ENCODE results near the gene ROMO1. TPM values are rescaled to one million over a fixed set of nuclear protein-coding genes. Genes with fewer than 3 reads are reported as not detected.

The ROMO1 gene
- total and polyA plus RNA-seq, 10 of the 15 experiments (the other 5 are each of a cell fraction or from before 2014, with no cell fraction given), result 23.2 to 631 (median 352) TPM

- Histone ChIP-seq H3K79me2 (ENCODE audit: control insufficient read depth, insufficient read depth, low read length) (peaks cover 4% of the 10 kb centered on the region), H3K4me2 (ENCODE audit: control insufficient read depth, insufficient read depth) (no peak overlapping the region), H3K27me3 (replicated peaks in 1 of 2; ENCODE audit: control insufficient read depth in 2 of 2, insufficient read depth in 2 of 2, low read length in 1 of 2) (no peaks in the 10 kb centered on the region), H3K9me3 (replicated peaks; ENCODE audit: control insufficient read depth, insufficient read depth, low read length) (no peaks in the 10 kb centered on the region), H3K9ac (ENCODE audit: control insufficient read depth, insufficient read depth, low read length) (no peak overlapping the region), H3K36me3 (ENCODE audit: control insufficient read depth in 2 of 2, insufficient read depth in 2 of 2, low read length in 1 of 2) (peaks cover 0 to 10% of the 10 kb centered on the region in 2 experiments; a peak in 1 of 4 replicates), H2AFZ (ENCODE audit: control insufficient read depth, low read depth, low read length) (no peak overlapping the region), H3K27ac (ENCODE audit: control insufficient read depth, insufficient read depth) (no peak overlapping the region), H3K4me3 (no peak overlapping the region), H3K4me1 (ENCODE audit: control insufficient read depth, insufficient read depth, low read length) (no peaks in the 10 kb centered on the region), H4K20me1 (ENCODE audit: control insufficient read depth, insufficient read depth) (no peaks in the 10 kb centered on the region)
- ATAC-seq, result no peak
- SMC1A ChIA-PET (ENCODE audit: uncharacterized antibody, unreplicated experiment), result interaction anchor here (0.7 kb wide), 2 partner anchors 12 to 15 kb away, joined by 3 read pairs; no protein-coding TSS in a partner anchor
- BruUV-seq (replicated peaks), result no TSS peak
- CTCF ChIA-PET, result no interaction called here
- in situ Hi-C loops (cut with MboI) (no loop called here), intact Hi-C loops (cut with micrococcal nuclease; ENCODE audit: unreplicated experiment) (no loop called here)
- no peak for DNase-seq (ENCODE audit: low read depth, low spot score)
- RAD21 ChIA-PET (ENCODE audit: unreplicated experiment), result no interaction called here
- TF ChIP-seq MLLT1 (IDR thresholded peaks at IDR 0.05), result no peak
- no peak for TF ChIP-seq EGR1 (IDR thresholded peaks at IDR 0.05; ENCODE audit: borderline replicate concordance in 1 of 2, low read depth in 2 of 2, low read length in 2 of 2)
- TF ChIP-seq YY1 (IDR thresholded peaks at IDR 0.05; ENCODE audit: low read depth, low read length), result no peak
- TF ChIP-seq RAD51 (IDR thresholded peaks at IDR 0.05), result no peak
- TF ChIP-seq SPI1 (IDR thresholded peaks at IDR 0.05; ENCODE audit: borderline replicate concordance, insufficient read depth, low read depth, low read length), result no peak
- no peak for TF ChIP-seq RBBP5 (conservative IDR thresholded peaks at IDR 0.05)
- no peak for TF ChIP-seq SREBF1 (IDR thresholded peaks at IDR 0.05; ENCODE audit: low read length)
- no peak for TF ChIP-seq ZBTB40 (IDR thresholded peaks at IDR 0.05; ENCODE audit: borderline replicate concordance)
- TF ChIP-seq, protein P1, sequence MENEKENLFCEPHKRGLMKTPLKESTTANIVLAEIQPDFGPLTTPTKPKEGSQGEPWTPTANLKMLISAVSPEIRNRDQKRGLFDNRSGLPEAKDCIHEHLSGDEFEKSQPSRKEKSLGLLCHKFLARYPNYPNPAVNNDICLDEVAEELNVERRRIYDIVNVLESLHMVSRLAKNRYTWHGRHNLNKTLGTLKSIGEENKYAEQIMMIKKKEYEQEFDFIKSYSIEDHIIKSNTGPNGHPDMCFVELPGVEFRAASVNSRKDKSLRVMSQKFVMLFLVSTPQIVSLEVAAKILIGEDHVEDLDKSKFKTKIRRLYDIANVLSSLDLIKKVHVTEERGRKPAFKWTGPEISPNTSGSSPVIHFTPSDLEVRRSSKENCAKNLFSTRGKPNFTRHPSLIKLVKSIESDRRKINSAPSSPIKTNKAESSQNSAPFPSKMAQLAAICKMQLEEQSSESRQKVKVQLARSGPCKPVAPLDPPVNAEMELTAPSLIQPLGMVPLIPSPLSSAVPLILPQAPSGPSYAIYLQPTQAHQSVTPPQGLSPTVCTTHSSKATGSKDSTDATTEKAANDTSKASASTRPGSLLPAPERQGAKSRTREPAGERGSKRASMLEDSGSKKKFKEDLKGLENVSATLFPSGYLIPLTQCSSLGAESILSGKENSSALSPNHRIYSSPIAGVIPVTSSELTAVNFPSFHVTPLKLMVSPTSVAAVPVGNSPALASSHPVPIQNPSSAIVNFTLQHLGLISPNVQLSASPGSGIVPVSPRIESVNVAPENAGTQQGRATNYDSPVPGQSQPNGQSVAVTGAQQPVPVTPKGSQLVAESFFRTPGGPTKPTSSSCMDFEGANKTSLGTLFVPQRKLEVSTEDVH (IDR thresholded peaks at IDR 0.05; ENCODE audit: low read depth, partially characterized antibody), result no peak
- no peak for TF ChIP-seq CREM (IDR thresholded peaks at IDR 0.05; ENCODE audit: low read depth)
- WGBS (ENCODE audit: insufficient coverage, insufficient replicate concordance, low lambda C conversion rate, missing lambda C conversion rate), result 0% methylated on average over 1 of the region's 1 CpG
- POLR2A ChIA-PET, result no interaction called here
- FAIRE-seq, result no peak
Observed at GRCh38 chr20:35669681-35670080, 29.5 kb upstream of the ROMO1 start.

All from GM12878 (cell line).